NOMO-1 treated with DMSO at 0.1 percent for 48 hours (cell line): ENCODE data around the gene LAMB4.

ENCODE experiments used
- DNase-seq: peaks from one replicate; lab custom pipeline; 2025; ENCODE audit not compliant: unreplicated experiment; lab: John Stamatoyannopoulos, UW

LAMB4 gene

GRCh38 chr7:108143658-108144420, 13.7 kb upstream of the LAMB4 start:
- DNase-seq: no peak

GRCh38 chr7:108142675-108143259, 12.6 kb upstream of the LAMB4 start:
- no peak for DNase-seq

- DNase-seq: no peak
Measured at GRCh38 chr7:108142180-108142579, 12.0 kb upstream of the LAMB4 start.

GRCh38 chr7:108140671-108141070, 10.5 kb upstream of the LAMB4 start:
- DNase-seq: no peak

- no peak for DNase-seq
Measured at GRCh38 chr7:108138911-108139310, 8.8 kb upstream of the LAMB4 start.

- DNase-seq: no peak
Measured at GRCh38 chr7:108137993-108138392, 7.8 kb upstream of the LAMB4 start.

GRCh38 chr7:108137040-108137439, 6.9 kb upstream of the LAMB4 start:
- no peak for DNase-seq

- peak; percentile 33 for DNase-seq
Measured at GRCh38 chr7:108136191-108136688, 6.1 kb upstream of the LAMB4 start.

- peak; percentile 64 for DNase-seq
Measured at GRCh38 chr7:108135446-108136190, 5.5 kb upstream of the LAMB4 start.

GRCh38 chr7:108134486-108134885, 4.3 kb upstream of the LAMB4 start:
- no peak for DNase-seq

GRCh38 chr7:108132551-108133265, 2.5 kb upstream of the LAMB4 start:
- no peak for DNase-seq

- no peak for DNase-seq
Measured at GRCh38 chr7:108129018-108129965, 869 bp downstream of the LAMB4 start.

GRCh38 chr7:108128514-108128913, 1.6 kb downstream of the LAMB4 start:
- DNase-seq: no peak

- DNase-seq: no peak
Measured at GRCh38 chr7:108127461-108127860, 2.7 kb downstream of the LAMB4 start.

GRCh38 chr7:108124820-108125219, 5.3 kb downstream of the LAMB4 start:
- no peak for DNase-seq

GRCh38 chr7:108122181-108122580, 8.0 kb downstream of the LAMB4 start:
- no peak for DNase-seq

- DNase-seq: no peak
Measured at GRCh38 chr7:108120933-108121332, 9.2 kb downstream of the LAMB4 start.

- no peak for DNase-seq
Measured at GRCh38 chr7:108120196-108120595, 10.0 kb downstream of the LAMB4 start.

- no peak for DNase-seq
Measured at GRCh38 chr7:108118959-108119358, 11.2 kb downstream of the LAMB4 start.
